ENCODE data around the gene OLFM2. TPM values are rescaled to one million over a fixed set of nuclear protein-coding genes. Genes with fewer than 3 reads are reported as not detected.

OLFM2 gene
- total RNA-seq, 1 experiment from 2014 or later, result 19.9 TPM

- Histone ChIP-seq H3K4me3 (replicated peaks in 1 of 2; ENCODE audit: low read depth in 1 of 2, low read length in 2 of 2) (no peak overlapping the region), H2AFZ (ENCODE audit: low read depth, low read length, poor library complexity, severe bottlenecking) (no peak overlapping the region), H3K9ac (ENCODE audit: low read length) (no peak overlapping the region), H3K27ac (ENCODE audit: low read depth, low read length) (no peak overlapping the region), H3K9me2 (ENCODE audit: insufficient read depth) (no peaks in the 10 kb centered on the region), H4K20me1 (ENCODE audit: insufficient read depth) (no peaks in the 10 kb centered on the region), H3K4me2 (ENCODE audit: low read length) (no peak overlapping the region), H3K36me3 (ENCODE audit: control insufficient read depth in 1 of 2, insufficient read depth in 2 of 2, low read length in 2 of 2) (no peaks in the 10 kb centered on the region), H3K9me3 (ENCODE audit: control insufficient read depth in 1 of 2, insufficient read depth in 1 of 2, low read depth in 1 of 2, low read length in 2 of 2) (no peaks in the 10 kb centered on the region), H3K79me2 (ENCODE audit: insufficient read depth, low read length) (no peaks in the 10 kb centered on the region), H3K4me1 (ENCODE audit: control insufficient read depth in 1 of 2, insufficient read depth in 2 of 2, low read length in 2 of 2) (no peaks in the 10 kb centered on the region), H3K27me3 (ENCODE audit: insufficient read depth, low read length) (no peaks in the 10 kb centered on the region)
- no peak for ATAC-seq
- DNase-seq (ENCODE audit: low read depth, low spot score), result no peak
- CTCF ChIA-PET, result no interaction called here
- RAD21 ChIA-PET (ENCODE audit: low non-redundant PET in 1 of 2, low total read pairs in 2 of 2, uncharacterized antibody in 2 of 2, unreplicated experiment in 2 of 2), result no interaction called here
- no peak for TF ChIP-seq ATF3 (IDR thresholded peaks at IDR 0.05)
- TF ChIP-seq CTCF (IDR thresholded peaks at IDR 0.05 in 2 of 3, conservative IDR thresholded peaks at IDR 0.05 in 1 of 3; ENCODE audit: borderline replicate concordance in 1 of 3, insufficient read depth in 1 of 3, low read depth in 2 of 3, low read length in 2 of 3), result no peak
- no peak for TF ChIP-seq TCF7L2 (IDR thresholded peaks at IDR 0.05; ENCODE audit: borderline replicate concordance, extremely low read depth, insufficient read depth, insufficient read length)
- no peak for TF ChIP-seq MAX (IDR thresholded peaks at IDR 0.05)
- no peak for TF ChIP-seq EZH2phosphoT487 (IDR thresholded peaks at IDR 0.05; ENCODE audit: borderline replicate concordance)
- TF ChIP-seq POLR2AphosphoS5 (IDR thresholded peaks at IDR 0.05; ENCODE audit: low read depth, low read length), result no peak
- TF ChIP-seq REST (IDR thresholded peaks at IDR 0.05; ENCODE audit: low read depth), result no peak
- TF ChIP-seq CBX3 (IDR thresholded peaks at IDR 0.05; ENCODE audit: low read depth), result no peak
- no peak for TF ChIP-seq POLR2A (IDR thresholded peaks at IDR 0.05; ENCODE audit: borderline replicate concordance, extremely low read depth, insufficient read depth, insufficient read length)
- TF ChIP-seq ZNF274 (IDR thresholded peaks at IDR 0.05; ENCODE audit: low read depth, low read length), result no peak
- POLR2A ChIA-PET, result interaction anchor here (0.5 kb wide), 1 partner anchor 10 kb away, joined by 3 read pairs; no protein-coding TSS in a partner anchor
- intact Hi-C loops (cut with micrococcal nuclease), result no loop called here
- no TSS peak for BruUV-seq (replicated peaks)
Measured at GRCh38 chr19:9871626-9872338, 64.5 kb downstream of the OLFM2 start.
